Body of pancreas (tissue), 4 donors: ENCODE data around the gene ADAMTS13. TPM values are rescaled to one million over a fixed set of nuclear protein-coding genes. Genes with fewer than 3 reads are reported as not detected.
"Not testable (repeated sequence)": the region's sequence is repeated elsewhere in the genome, so short reads cannot be mapped to it uniquely, and the experiment has no call there.

ENCODE experiments used
- ATAC-seq: fragments of 150-250 bp; one replicate; pipeline ENCODE4 v1.9.1; 2016
- DNase-seq, 4 donors: peaks; one replicate each; pipeline ENCODE4 v3.0.0-alpha.2; 2019
- H3K27ac ChIP-seq, 4 donors: fragments of 200-600 bp; sonication (generic); 1 replicate in 3 of 4; 2 replicates in 1 of 4; pipeline versions ENCODE4 v1.5.1 to v1.6.1; 2016 to 2019; ENCODE audit warnings: mild to moderate bottlenecking in 1 of 4, mixed read lengths in 1 of 4, moderate library complexity in 1 of 4
- H3K27me3 ChIP-seq, 2 donors: fragments of 200-600 bp; sonication (generic); one replicate each; pipeline ENCODE4 v1.6.0; 2016; ENCODE audit warnings: mild to moderate bottlenecking in 1 of 2
- H3K36me3 ChIP-seq, 2 donors: fragments of 200-600 bp; sonication (generic); replicated peaks in 1 of 2; 2 replicates each; pipeline ENCODE4 v1.5.1; 2016; ENCODE audit warnings: low read depth in 2 of 2; ENCODE audit not compliant: insufficient read depth in 1 of 2
- H3K4me1 ChIP-seq: fragments of 200-600 bp; sonication (generic); one replicate; pipeline ENCODE4 v1.6.0; 2016
- H3K4me3 ChIP-seq, 2 donors: fragments of 200-600 bp; sonication (generic); 1 replicate in 1 of 2; 2 replicates in 1 of 2; pipeline ENCODE4 v1.5.1; 2016 to 2019
- H3K9me3 ChIP-seq, 3 donors: fragments of 200-600 bp; sonication (generic); 1 replicate in 2 of 3; 2 replicates in 1 of 3; pipeline ENCODE4 v1.5.1; 2016
- CTCF ChIP-seq, 7 experiments: fragments of 450-650 bp in 4 of 7; fragments of 200-600 bp in 3 of 7; sonication (generic) in 3 of 7; IDR thresholded peaks; one replicate each; pipeline ENCODE4 v1.5.1; 2016 to 2019; ENCODE audit warnings: antibody characterized with exemption in 7 of 7
- POLR2A ChIP-seq, 3 donors: fragments of 450-650 bp; IDR thresholded peaks; one replicate each; pipeline ENCODE4 v1.6.1; 2016; ENCODE audit warnings: antibody characterized with exemption in 3 of 3, mild to moderate bottlenecking in 2 of 3
- WGBS, 2 donors: methylation state at CpG; one replicate each; pipeline ENCODE4 v1.1.5; 2017; 5-methylcytosine and 5-hydroxymethylcytosine counted together
- intact Hi-C: fragments of 100-400 bp; cut with DNase I; formaldehyde crosslinking; loops from one replicate; pipeline ENCODE4 v1.15.1; 2023
- total RNA-seq, 2 donors: library from RNA; depleted of rRNA; stranded (reverse); fragments of >200 nt; gene quantifications; one replicate each; pipeline ENCODE4 v1.1.0, GENCODE V29; 2016

ADAMTS13 gene
- total RNA-seq = 1 to 10 TPM; 2.3 to 5.6 TPM

- Histone ChIP-seq H3K36me3 (no peaks in the 10 kb centered on the region), H3K27me3 (no peaks in the 10 kb centered on the region), H3K4me3 (no peak within 1 kb of the TSS), H3K4me1 (peaks cover 12% of the 10 kb centered on the region), H3K9me3 (no peaks in the 10 kb centered on the region), H3K27ac (no peak within 1 kb of the TSS)
- ATAC-seq = no peak
- intact Hi-C loops = loop anchor here (5.0 kb wide), 1 partner anchor 50 kb away; no protein-coding TSS in a partner anchor
- DNase-seq = no peak
- 45 to 74% methylated on average over 7 to 23 of the region's 23 CpGs for WGBS, 2 donors
- TF ChIP-seq CTCF (IDR thresholded peaks at IDR 0.05) (no peak), POLR2A (IDR thresholded peaks at IDR 0.05) (no peak)
Observed at GRCh38 chr9:133421615-133422542, at the start of gene ADAMTS13. Gene ADAMTS13, plus strand, starts transcription at chr9:133422367. Its CDS starts 77 bp downstream, at chr9:133422444.

- no peak for ATAC-seq
- TF ChIP-seq POLR2A (IDR thresholded peaks at IDR 0.05) (no peak), CTCF (IDR thresholded peaks at IDR 0.05) (no peak)
- peak overlapping the region; percentile 77 to 87 for H3K4me3 ChIP-seq
- no peaks in the 10 kb centered on the region for H3K27me3 ChIP-seq
- H3K27ac ChIP-seq = peak overlapping the region; percentile 90 to 98 (median 98)
- 7 to 10% methylated on average over 12 of the region's 12 CpGs for WGBS, 2 donors
- peaks cover 60% of the 10 kb centered on the region for H3K4me1 ChIP-seq
- no peak for DNase-seq
- H3K9me3 ChIP-seq = no peaks in the 10 kb centered on the region
- no peaks in the 10 kb centered on the region for H3K36me3 ChIP-seq
- intact Hi-C loops = loop anchor here (5.0 kb wide), 1 partner anchor 48 kb away; the partner anchor contains the start of gene ADAMTS13
Observed at GRCh38 chr9:133374612-133375115, 47.5 kb upstream of the ADAMTS13 start.

- Histone ChIP-seq H3K4me3 (peak overlapping the region; percentile 77 to 87), H3K9me3 (no peaks in the 10 kb centered on the region), H3K4me1 (peaks cover 54% of the 10 kb centered on the region), H3K27me3 (no peaks in the 10 kb centered on the region), H3K36me3 (no peaks in the 10 kb centered on the region), H3K27ac (peak overlapping the region; percentile 90 to 98 (median 98))
- WGBS, 2 donors = 1% methylated on average over 5 to 39 of the region's 39 CpGs
- DNase-seq (peak; percentile 50 to 68 (median 58)), ATAC-seq (peak; percentile 27)
- intact Hi-C loops = no loop called here
- TF ChIP-seq POLR2A (IDR thresholded peaks at IDR 0.05) = peak in 2 of 3 donors; percentile 52 to 58
- TF ChIP-seq CTCF (IDR thresholded peaks at IDR 0.05) = no peak
Observed at GRCh38 chr9:133375116-133375723, 46.9 kb upstream of the ADAMTS13 start.

- 0 to 3% methylated on average over 14 to 117 of the region's 120 CpGs for WGBS, 2 donors
- Histone ChIP-seq H3K27ac (peak within 1 kb of the TSS; percentile 90 to 98 (median 98)), H3K4me3 (peak within 1 kb of the TSS; percentile 82 to 87), H3K27me3 (no peaks in the 10 kb centered on the region), H3K4me1 (peaks cover 47% of the 10 kb centered on the region), H3K36me3 (no peaks in the 10 kb centered on the region), H3K9me3 (no peaks in the 10 kb centered on the region)
- intact Hi-C loops = no loop called here
- peak in 2 of 7 experiments; percentile 45 to 48 for TF ChIP-seq CTCF (IDR thresholded peaks at IDR 0.05)
- peak; percentile 55 to 96 (median 73) for TF ChIP-seq POLR2A (IDR thresholded peaks at IDR 0.05)
- DNase-seq (peak; percentile 97 to 98 (median 97)), ATAC-seq (peak; percentile 95)
Observed at GRCh38 chr9:133375724-133376654, 46.2 kb upstream of the ADAMTS13 start, which contains the start of the genes STKLD1 and SURF4. Gene STKLD1, plus strand, starts transcription at chr9:133376366. Its CDS starts 108 bp downstream, at chr9:133376474. Gene SURF4, minus strand, starts transcription at chr9:133376060. Its CDS starts 91 bp downstream, at chr9:133375969.

- H3K9me3 ChIP-seq, ATAC-seq, H3K27ac ChIP-seq, DNase-seq, H3K27me3 ChIP-seq, H3K4me3 ChIP-seq, intact Hi-C loops, H3K36me3 ChIP-seq: not testable (repeated sequence)
- H3K4me1 ChIP-seq = peaks cover 34% of the 10 kb centered on the region
- whole genome bisulfite sequencing, 2 donors = 77 to 82% methylated on average over 14 of the region's 14 CpGs
Observed at GRCh38 chr9:133377280-133377679, 44.9 kb upstream of the ADAMTS13 start.
